ENCODE data around the gene AP2A2.

AP2A2 gene

GRCh38 chr11:894575-895201, 31.0 kb upstream of the AP2A2 start (continued):
- TF ChIP-seq ZNF398 (tag by site-specific recombination; IDR thresholded peaks at IDR 0.05) (no peak), ZNF362 (tag by site-specific recombination; IDR thresholded peaks at IDR 0.05) (no peak)

- no peaks in the 10 kb centered on the region for H3K4me1 ChIP-seq (ENCODE audit: control insufficient read depth, insufficient read depth, low read length)
- H3K36me3 ChIP-seq (ENCODE audit: control insufficient read depth in 2 of 2, insufficient read depth in 1 of 2, low read length in 2 of 2) = peaks cover 0 to 48% of the 10 kb centered on the region in 2 experiments; a peak in 1 of 3 replicates
Measured at GRCh38 chr11:895331-896110, 30.1 kb upstream of the AP2A2 start.

GRCh38 chr11:897253-898142, 28.2 kb upstream of the AP2A2 start:
- ChIA-PET POLR2A (interaction anchor here (0.9 to 1.4 kb wide), 2 partner anchors 9 to 106 kb away, joined by 3 read pairs; no protein-coding TSS in a partner anchor), CTCF (interaction anchor here (0.5 to 1.4 kb wide), 8 partner anchors 13 to 1796 kb away, joined by 3 to 7 read pairs (median 3); no protein-coding TSS in a partner anchor)
- H3K27ac ChIP-seq (ENCODE audit: extremely low read depth, low read depth, low read length) = no peak overlapping the region
- no peaks in the 10 kb centered on the region for H3K4me1 ChIP-seq (ENCODE audit: control insufficient read depth, insufficient read depth, low read length)
- H3K4me3 ChIP-seq (ENCODE audit: low read depth, low read length) = no peak overlapping the region
- H3K9me3 ChIP-seq (ENCODE audit: control insufficient read depth, insufficient read depth, low read depth, low read length) = no peaks in the 10 kb centered on the region
- TF ChIP-seq ZNF544 (tag by site-specific recombination; IDR thresholded peaks at IDR 0.05) = no peak
- no peak for TF ChIP-seq ZNF791 (tag by site-specific recombination; IDR thresholded peaks at IDR 0.05)
- no peak for TF ChIP-seq ZNF426 (tag by site-specific recombination; IDR thresholded peaks at IDR 0.05)
- no peak for TF ChIP-seq ZNF692 (tag by site-specific recombination; IDR thresholded peaks at IDR 0.05)
- no peak for TF ChIP-seq ZNF114 (tag by site-specific recombination; IDR thresholded peaks at IDR 0.05)
- no peak for TF ChIP-seq AEBP2 (tag by site-specific recombination; IDR thresholded peaks at IDR 0.05; ENCODE audit: borderline replicate concordance)
- TF ChIP-seq ZIC2 (tag by site-specific recombination; IDR thresholded peaks at IDR 0.05) = peak; percentile 38
- TF ChIP-seq ZNF341 (tag by site-specific recombination; IDR thresholded peaks at IDR 0.05; ENCODE audit: low read depth) = peak; percentile 68
- TF ChIP-seq ZNF211 (tag by site-specific recombination; IDR thresholded peaks at IDR 0.05; ENCODE audit: low read depth) = no peak
- peak; percentile 47; the same call in 1 of the 2 replicates for TF ChIP-seq GLIS1 (tag by site-specific recombination; IDR thresholded peaks at IDR 0.05)
- H3K36me3 ChIP-seq (ENCODE audit: control insufficient read depth in 2 of 2, insufficient read depth in 1 of 2, low read length in 2 of 2) = peaks cover 0 to 55% of the 10 kb centered on the region in 2 experiments; a peak in 1 of 3 replicates

More at GRCh38 chr11:895331-896110, 30.1 kb upstream of the AP2A2 start:
- Histone ChIP-seq H3K9me3 (ENCODE audit: control insufficient read depth, insufficient read depth, low read depth, low read length) (no peaks in the 10 kb centered on the region), H3K4me3 (ENCODE audit: low read depth, low read length) (no peak overlapping the region), H3K27ac (ENCODE audit: extremely low read depth, low read depth, low read length) (no peak overlapping the region)
- 0 out of 2 replicates have a peak, but pooled peaks have one; percentile 20 for TF ChIP-seq GLIS2 (tag by site-specific recombination; IDR thresholded peaks at IDR 0.05)
- TF ChIP-seq GLI2 (tag by site-specific recombination; IDR thresholded peaks at IDR 0.05; ENCODE audit: borderline replicate concordance, low read depth) = no peak
- no peak for TF ChIP-seq ZNF184 (tag by site-specific recombination; IDR thresholded peaks at IDR 0.05)
- ChIA-PET POLR2A (interaction anchor here (0.5 to 1.4 kb wide), 3 partner anchors 9 to 47 kb away, joined by 3 to 5 read pairs (median 4); partner anchors contain the start of gene CHID1), CTCF (interaction anchor here (1.0 kb wide), 1 partner anchor 44 kb away, joined by 4 read pairs; no protein-coding TSS in a partner anchor)
